GM19395 (cell line): Measurements from ENCODE around the gene MBNL2.
A peak's percentile ranks its signal among the peaks of the same experiment; 100 is the strongest.
"Not testable (repeated sequence)": the region's sequence is repeated elsewhere in the genome, so short reads cannot be mapped to it uniquely, and the experiment has no call there.

Source experiments
- ATAC-seq: cut with Tn5 transposase; IDR thresholded peaks from one replicate; pipeline ENCODE4 v1.9.1; 2021; ENCODE audit warnings: mild to moderate bottlenecking, moderate library complexity; ENCODE audit not compliant: unreplicated experiment

Gene MBNL2

GRCh38 chr13:97341135-97341534, 119.0 kb downstream of the MBNL2 start:
- ATAC-seq = no peak

- ATAC-seq = no peak
Measured at GRCh38 chr13:97342136-97342535, 120.0 kb downstream of the MBNL2 start.

- no peak for ATAC-seq
Measured at GRCh38 chr13:97342936-97343335, 120.8 kb downstream of the MBNL2 start.

GRCh38 chr13:97344265-97345175, 122.4 kb downstream of the MBNL2 start:
- ATAC-seq = peak; percentile 67

GRCh38 chr13:97346097-97346496, 124.0 kb downstream of the MBNL2 start:
- ATAC-seq = no peak

GRCh38 chr13:97346561-97347254, 124.6 kb downstream of the MBNL2 start:
- ATAC-seq = no peak

- no peak for ATAC-seq
Measured at GRCh38 chr13:97347255-97347932, 125.3 kb downstream of the MBNL2 start.

- ATAC-seq = no peak
Measured at GRCh38 chr13:97348569-97349100, 126.5 kb downstream of the MBNL2 start.

GRCh38 chr13:97352012-97352411, 129.9 kb downstream of the MBNL2 start:
- not testable (repeated sequence) for ATAC-seq

- no peak for ATAC-seq
Measured at GRCh38 chr13:97352815-97353214, 130.7 kb downstream of the MBNL2 start.

- no peak for ATAC-seq
Measured at GRCh38 chr13:97353927-97354675, 132.0 kb downstream of the MBNL2 start.

GRCh38 chr13:97354808-97355207, 132.7 kb downstream of the MBNL2 start:
- ATAC-seq = no peak

GRCh38 chr13:97356592-97356991, 134.5 kb downstream of the MBNL2 start:
- ATAC-seq = no peak

GRCh38 chr13:97359181-97360057, 137.3 kb downstream of the MBNL2 start:
- peak; percentile 96 for ATAC-seq

- no peak for ATAC-seq
Measured at GRCh38 chr13:97360610-97361009, 138.5 kb downstream of the MBNL2 start.

- ATAC-seq = no peak
Measured at GRCh38 chr13:97364031-97364430, 141.9 kb downstream of the MBNL2 start.

GRCh38 chr13:97364827-97365226, 142.7 kb downstream of the MBNL2 start:
- ATAC-seq = no peak

GRCh38 chr13:97366172-97366688, 144.1 kb downstream of the MBNL2 start:
- ATAC-seq = no peak
